HG02981 (cell line): ENCODE measurements around the gene TIPRL.
"Not testable (repeated sequence)": the region's sequence is repeated elsewhere in the genome, so short reads cannot be mapped to it uniquely, and the experiment has no call there.

Experiments
- ATAC-seq: cut with Tn5 transposase; IDR thresholded peaks from one replicate; pipeline ENCODE4 v1.9.1; 2021; ENCODE audit warnings: mild to moderate bottlenecking, moderate library complexity; ENCODE audit not compliant: unreplicated experiment

TIPRL gene

GRCh38 chr1:168157638-168158037 lies 21.1 kb upstream of the TIPRL start:
- no peak for ATAC-seq

- ATAC-seq = no peak
These were observed 19.5 kb upstream of the TIPRL start for GRCh38 chr1:168159251-168159650.

GRCh38 chr1:168159979-168160378 lies 18.8 kb upstream of the TIPRL start:
- no peak for ATAC-seq

- no peak for ATAC-seq
These were observed 17.3 kb upstream of the TIPRL start for GRCh38 chr1:168161459-168161858.

GRCh38 chr1:168163670-168164069 lies 15.1 kb upstream of the TIPRL start:
- ATAC-seq = no peak

- no peak for ATAC-seq
These were observed 14.0 kb upstream of the TIPRL start for GRCh38 chr1:168164771-168165170.

- no peak for ATAC-seq
These were observed 11.0 kb upstream of the TIPRL start for GRCh38 chr1:168167806-168168205.

GRCh38 chr1:168170564-168171508 lies 7.9 kb upstream of the TIPRL start:
- no peak for ATAC-seq

GRCh38 chr1:168172250-168172915 lies 6.4 kb upstream of the TIPRL start:
- no peak for ATAC-seq

GRCh38 chr1:168178227-168178637 lies 530 bp upstream of the TIPRL start:
- ATAC-seq = no peak

GRCh38 chr1:168179438-168180147 lies 831 bp downstream of the TIPRL start:
- no peak for ATAC-seq

- no peak for ATAC-seq
These were observed 1.4 kb downstream of the TIPRL start for GRCh38 chr1:168180148-168180524.

GRCh38 chr1:168181063-168181720 lies 2.4 kb downstream of the TIPRL start:
- ATAC-seq = not testable (repeated sequence)

- no peak for ATAC-seq
These were observed 8.4 kb downstream of the TIPRL start for GRCh38 chr1:168187177-168187576.

GRCh38 chr1:168190403-168190802 lies 11.6 kb downstream of the TIPRL start:
- ATAC-seq = no peak

- ATAC-seq = no peak
These were observed 16.7 kb downstream of the TIPRL start for GRCh38 chr1:168195199-168196135.

- no peak for ATAC-seq
These were observed 20.3 kb downstream of the TIPRL start for GRCh38 chr1:168199056-168199455.

GRCh38 chr1:168202941-168203654 lies 24.3 kb downstream of the TIPRL start:
- no peak for ATAC-seq

- ATAC-seq = no peak
These were observed 27.3 kb downstream of the TIPRL start for GRCh38 chr1:168206111-168206510.
